ENCODE results near the gene HS6ST1. TPM values are rescaled to one million over a fixed set of nuclear protein-coding genes. Genes with fewer than 3 reads are reported as not detected.
A peak's percentile ranks its signal among the peaks of the same experiment; 100 is the strongest.

Gene HS6ST1
- total RNA-seq, 2 donors from 2014 or later, result 25.4 to 44.8 TPM

DNA sequence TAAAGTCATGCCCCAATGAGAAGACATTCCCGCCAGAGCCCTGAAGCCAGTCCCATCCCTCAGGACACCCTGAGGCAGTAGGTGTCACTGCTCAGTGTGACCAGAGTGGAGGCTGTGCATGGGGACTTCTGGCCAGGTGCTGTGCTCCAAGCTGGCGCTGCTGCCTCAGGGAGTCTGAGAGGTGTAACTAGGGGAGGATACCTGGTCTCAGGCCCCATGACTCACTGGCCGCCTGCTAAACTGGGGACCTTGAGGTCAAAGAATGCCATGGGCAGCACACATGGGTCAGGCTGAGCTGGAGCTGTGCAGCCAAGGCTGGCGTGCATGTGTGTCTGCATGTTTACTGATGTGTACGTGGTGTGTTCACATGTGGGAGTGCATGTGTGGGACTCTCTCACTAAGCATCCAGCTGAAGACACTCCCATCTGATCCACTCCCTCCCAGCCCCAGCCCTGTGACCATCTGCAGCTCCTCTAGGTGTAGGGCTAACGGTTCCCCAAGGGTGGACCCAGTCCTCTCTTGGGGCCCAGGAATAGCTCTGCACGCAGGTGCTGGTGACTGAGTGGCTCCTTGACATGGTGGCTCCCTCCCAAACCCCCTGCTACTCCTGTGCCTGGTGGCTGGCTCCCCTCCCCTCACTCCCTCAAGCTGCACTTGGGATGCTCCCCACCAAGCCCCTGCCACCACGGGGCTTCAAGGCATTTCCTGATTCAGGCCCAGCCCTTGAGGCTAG, 16.5 kb downstream of the HS6ST1 start:
- H3K4me1 ChIP-seq, result peaks cover 56% of the 10 kb centered on the region
- DNase-seq, result no peak
- TF ChIP-seq, protein P1, sequence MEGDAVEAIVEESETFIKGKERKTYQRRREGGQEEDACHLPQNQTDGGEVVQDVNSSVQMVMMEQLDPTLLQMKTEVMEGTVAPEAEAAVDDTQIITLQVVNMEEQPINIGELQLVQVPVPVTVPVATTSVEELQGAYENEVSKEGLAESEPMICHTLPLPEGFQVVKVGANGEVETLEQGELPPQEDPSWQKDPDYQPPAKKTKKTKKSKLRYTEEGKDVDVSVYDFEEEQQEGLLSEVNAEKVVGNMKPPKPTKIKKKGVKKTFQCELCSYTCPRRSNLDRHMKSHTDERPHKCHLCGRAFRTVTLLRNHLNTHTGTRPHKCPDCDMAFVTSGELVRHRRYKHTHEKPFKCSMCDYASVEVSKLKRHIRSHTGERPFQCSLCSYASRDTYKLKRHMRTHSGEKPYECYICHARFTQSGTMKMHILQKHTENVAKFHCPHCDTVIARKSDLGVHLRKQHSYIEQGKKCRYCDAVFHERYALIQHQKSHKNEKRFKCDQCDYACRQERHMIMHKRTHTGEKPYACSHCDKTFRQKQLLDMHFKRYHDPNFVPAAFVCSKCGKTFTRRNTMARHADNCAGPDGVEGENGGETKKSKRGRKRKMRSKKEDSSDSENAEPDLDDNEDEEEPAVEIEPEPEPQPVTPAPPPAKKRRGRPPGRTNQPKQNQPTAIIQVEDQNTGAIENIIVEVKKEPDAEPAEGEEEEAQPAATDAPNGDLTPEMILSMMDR (IDR thresholded peaks at IDR 0.05), result no peak
- no peak for TF ChIP-seq POLR2A (IDR thresholded peaks at IDR 0.05)
- H3K9me3 ChIP-seq, result no peaks in the 10 kb centered on the region
- H3K4me3 ChIP-seq, result no peak overlapping the region
- no peaks in the 10 kb centered on the region for H3K27me3 ChIP-seq
- intact Hi-C loops (cut with DNase I), result no loop called here
- 88 to 89% methylated on average over 6 to 8 of the region's 8 CpGs for WGBS, 2 donors
- ATAC-seq, result no peak
- H3K36me3 ChIP-seq (replicated peaks in 1 of 2; ENCODE audit: insufficient read depth in 1 of 2, low read depth in 2 of 2), result no peaks in the 10 kb centered on the region
- peak overlapping the region in 1 of 4 donors; percentile 5 for H3K27ac ChIP-seq

DNA sequence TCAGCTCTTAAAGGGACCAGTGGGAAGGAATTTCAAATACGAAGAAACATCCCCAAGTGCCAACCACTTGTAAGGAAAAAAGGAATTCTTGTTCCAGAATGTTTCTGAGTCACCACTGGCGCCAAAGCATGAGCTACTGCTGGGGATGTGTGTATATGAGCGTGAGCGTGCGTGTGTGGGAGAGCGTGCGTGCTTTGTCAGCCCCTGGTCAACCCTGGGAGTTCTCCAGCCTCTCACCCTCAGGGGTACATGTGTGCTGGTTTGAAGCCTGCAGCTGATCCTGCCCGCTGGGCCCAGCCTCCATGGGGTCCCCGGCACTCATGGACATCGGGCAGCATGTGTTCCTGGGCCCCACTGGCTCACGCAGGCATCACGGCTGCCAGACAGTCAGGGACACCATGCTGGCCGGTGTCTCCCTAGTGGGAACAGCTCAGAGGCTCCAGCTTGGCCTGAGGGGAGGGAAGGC, 17.1 kb downstream of the HS6ST1 start:
- Histone ChIP-seq H3K4me1 (peaks cover 49% of the 10 kb centered on the region), H3K4me3 (no peak overlapping the region), H3K27me3 (no peaks in the 10 kb centered on the region), H3K27ac (peak overlapping the region in 1 of 4 donors; percentile 5), H3K36me3 (replicated peaks in 1 of 2; ENCODE audit: insufficient read depth in 1 of 2, low read depth in 2 of 2) (no peaks in the 10 kb centered on the region), H3K9me3 (no peaks in the 10 kb centered on the region)
- no peak for ATAC-seq
- TF ChIP-seq POLR2A (IDR thresholded peaks at IDR 0.05), result no peak
- TF ChIP-seq, protein P1 (IDR thresholded peaks at IDR 0.05), result no peak
- intact Hi-C loops (cut with DNase I), result no loop called here
- WGBS, 2 donors, result 87 to 90% methylated on average over 7 to 13 of the region's 13 CpGs
- DNase-seq, result no peak

DNA sequence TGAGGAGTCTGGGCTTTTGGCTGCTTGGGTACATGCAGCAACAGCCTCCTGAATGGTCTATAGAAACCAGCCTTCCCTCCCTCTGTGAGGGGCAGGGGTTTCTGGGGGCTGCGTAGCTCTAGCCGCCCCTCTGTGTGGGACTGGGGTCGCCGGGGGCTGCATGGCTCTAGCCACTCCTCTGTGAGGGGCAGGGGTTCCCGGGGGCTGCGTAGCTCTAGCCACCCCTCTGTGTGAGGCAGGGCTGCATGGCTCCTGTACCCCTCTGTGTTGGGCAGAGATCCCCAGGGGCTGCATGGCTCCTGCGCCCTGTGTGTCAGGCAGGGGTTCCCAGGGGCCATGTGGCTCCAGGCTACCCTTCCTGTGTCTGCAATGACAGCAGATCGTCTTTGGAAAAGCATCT, 17.6 kb downstream of the HS6ST1 start:
- ATAC-seq, result no peak
- TF ChIP-seq, protein P1 (IDR thresholded peaks at IDR 0.05), result no peak
- TF ChIP-seq POLR2A (IDR thresholded peaks at IDR 0.05), result no peak

DNA sequence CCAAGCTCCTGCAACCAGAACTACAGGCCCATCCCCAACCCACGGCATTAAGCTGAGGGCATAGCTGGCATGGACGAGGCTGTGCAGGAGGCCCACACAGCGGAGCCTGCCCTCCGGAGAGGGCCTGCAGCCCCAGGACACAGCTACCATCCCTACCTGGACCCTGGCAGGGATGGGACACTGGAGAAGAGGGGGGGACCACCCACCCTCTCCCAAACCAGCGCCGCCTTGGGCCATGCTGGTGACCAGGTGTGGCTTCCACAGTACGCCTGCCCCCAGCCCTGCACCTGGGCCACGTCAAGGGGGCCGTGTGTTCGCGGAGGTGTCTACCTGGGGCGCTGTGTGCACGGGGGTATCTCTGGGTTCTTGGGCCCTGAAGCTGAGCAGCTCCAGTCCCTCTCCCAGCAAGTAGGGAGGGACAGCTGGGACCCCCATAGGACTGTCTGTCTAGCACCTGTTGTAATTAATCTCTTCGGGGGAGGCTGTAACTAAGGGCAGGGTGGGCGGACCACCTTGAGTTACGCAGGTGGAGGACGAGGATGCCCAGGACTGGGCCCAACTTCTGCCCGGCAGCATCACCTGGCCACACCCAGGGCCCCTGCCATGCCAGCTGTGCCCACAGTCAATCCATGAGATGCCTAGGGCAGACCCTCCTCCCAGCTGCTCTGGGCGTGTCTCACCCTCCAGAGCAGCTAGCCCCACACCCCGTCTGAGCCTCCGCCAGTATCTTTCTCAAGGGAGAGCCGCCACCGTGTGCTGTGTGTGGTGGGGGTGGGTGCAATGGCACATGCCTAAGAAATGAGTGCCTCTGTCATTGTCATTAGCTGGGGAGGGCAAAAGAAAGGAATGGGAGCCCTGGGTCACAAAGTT, 18.3 kb downstream of the HS6ST1 start:
- intact Hi-C loops (cut with DNase I), result no loop called here
- DNase-seq, result no peak

More for the DNA sequence above, 17.6 kb downstream of the HS6ST1 start:
- peaks cover 46% of the 10 kb centered on the region for H3K4me1 ChIP-seq
- intact Hi-C loops (cut with DNase I), result no loop called here
- H3K27me3 ChIP-seq, result no peaks in the 10 kb centered on the region
- no peaks in the 10 kb centered on the region for H3K9me3 ChIP-seq
- H3K27ac ChIP-seq, result no peak overlapping the region
- WGBS, 2 donors, result 86 to 94% methylated on average over 4 to 8 of the region's 8 CpGs
- H3K36me3 ChIP-seq (replicated peaks in 1 of 2; ENCODE audit: insufficient read depth in 1 of 2, low read depth in 2 of 2), result no peaks in the 10 kb centered on the region
- no peak for DNase-seq
- H3K4me3 ChIP-seq, result no peak overlapping the region

More for the DNA sequence above, 18.3 kb downstream of the HS6ST1 start:
- no peaks in the 10 kb centered on the region for H3K9me3 ChIP-seq
- WGBS, 2 donors, result 91 to 93% methylated on average over 6 to 23 of the region's 23 CpGs
- no peak overlapping the region for H3K27ac ChIP-seq
- no peaks in the 10 kb centered on the region for H3K27me3 ChIP-seq
- TF ChIP-seq POLR2A (IDR thresholded peaks at IDR 0.05), result no peak
- TF ChIP-seq, protein P1 (IDR thresholded peaks at IDR 0.05), result no peak
- ATAC-seq, result no peak
- peaks cover 44% of the 10 kb centered on the region for H3K4me1 ChIP-seq
- H3K36me3 ChIP-seq (replicated peaks in 1 of 2; ENCODE audit: insufficient read depth in 1 of 2, low read depth in 2 of 2), result no peaks in the 10 kb centered on the region
- H3K4me3 ChIP-seq, result no peak overlapping the region
